Lower leg skin (tissue), 4 donors: Measurements from ENCODE around the gene PORCN. TPM values are rescaled to one million over a fixed set of nuclear protein-coding genes. Genes with fewer than 3 reads are reported as not detected.
"Not testable (repeated sequence)": the region's sequence is repeated elsewhere in the genome, so short reads cannot be mapped to it uniquely, and the experiment has no call there.

ENCODE experiments used
- DNase-seq, 2 donors: peaks; one replicate each; pipeline ENCODE4 v3.0.0-alpha.2; 2019; ENCODE audit warnings: low spot score in 2 of 2
- H3K4me3 ChIP-seq: fragments of 200-600 bp; sonication (generic); 2 replicates; pipeline ENCODE4 v1.5.1; 2017; ENCODE audit warnings: mild to moderate bottlenecking, low read depth; ENCODE audit not compliant: poor library complexity, severe bottlenecking
- CTCF ChIP-seq, 3 donors: fragments of 450-650 bp; IDR thresholded peaks; one replicate each; pipeline ENCODE4 v1.5.1; 2016; ENCODE audit warnings: antibody characterized with exemption in 3 of 3, mild to moderate bottlenecking in 3 of 3, moderate library complexity in 2 of 3
- POLR2A ChIP-seq, 2 donors: fragments of 450-650 bp; IDR thresholded peaks; one replicate each; pipeline ENCODE4 v1.6.1; 2016 to 2017; ENCODE audit warnings: antibody characterized with exemption in 2 of 2, mild to moderate bottlenecking in 1 of 2, moderate library complexity in 1 of 2
- WGBS, 2 donors: methylation state at CpG; one replicate each; pipeline ENCODE4 v1.1.5; 2018; 5-methylcytosine and 5-hydroxymethylcytosine counted together
- intact Hi-C: fragments of 100-400 bp; cut with DNase I; formaldehyde crosslinking; loops from one replicate; pipeline ENCODE4 v1.15.0; 2023; ENCODE audit warnings: low total_unique reads
- total RNA-seq, 4 donors: library from RNA; depleted of rRNA; stranded (reverse); fragments of >200 nt; gene quantifications; one replicate each; pipeline ENCODE4 v1.1.0, GENCODE V29; 2016

The PORCN gene
- total RNA-seq, 4 donors from 2014 or later = 18.6 to 32.0 (median 23.2) TPM

GRCh38 chrX:48520976-48521352, 12.2 kb downstream of the PORCN start:
- TF ChIP-seq CTCF (IDR thresholded peaks at IDR 0.05) (no peak), POLR2A (IDR thresholded peaks at IDR 0.05) (no peak)
- H3K4me3 ChIP-seq = no peak overlapping the region
- DNase-seq = no peak
- 36 to 46% methylated on average over 2 of the region's 2 CpGs for WGBS, 2 donors
- intact Hi-C loops = no loop called here

- peak; percentile 85 to 97 for DNase-seq
- H3K4me3 ChIP-seq = peak within 1 kb of the TSS; percentile 30
- 2 to 39% methylated on average over 21 to 66 of the region's 66 CpGs for WGBS, 2 donors
- intact Hi-C loops = no loop called here
- no peak for TF ChIP-seq POLR2A (IDR thresholded peaks at IDR 0.05)
- TF ChIP-seq CTCF (IDR thresholded peaks at IDR 0.05) = no peak
These were observed 12.8 kb downstream of the PORCN start, which contains the start of gene EBP for GRCh38 chrX:48521353-48522243. TSS of gene EBP (plus strand) at chrX:48521808. CDS start at chrX:48523772, 1,964 bp downstream.

- TF ChIP-seq POLR2A (IDR thresholded peaks at IDR 0.05) (no peak), CTCF (IDR thresholded peaks at IDR 0.05) (no peak)
- WGBS, 2 donors = 7 to 41% methylated on average over 5 to 10 of the region's 10 CpGs
- no peak for DNase-seq
- intact Hi-C loops = no loop called here
- H3K4me3 ChIP-seq = peak overlapping the region; percentile 30
These were observed 13.5 kb downstream of the PORCN start for GRCh38 chrX:48522291-48522690.

- intact Hi-C loops = no loop called here
- WGBS, 2 donors = 90 to 92% methylated on average over 11 to 12 of the region's 12 CpGs
- no peak for DNase-seq
- TF ChIP-seq CTCF (IDR thresholded peaks at IDR 0.05) (no peak), POLR2A (IDR thresholded peaks at IDR 0.05) (no peak)
- H3K4me3 ChIP-seq = no peak overlapping the region
These were observed 14.9 kb downstream of the PORCN start for GRCh38 chrX:48523682-48524081.

- DNase-seq, intact Hi-C loops, H3K4me3 ChIP-seq: not testable (repeated sequence)
- 91% methylated on average over 8 of the region's 8 CpGs for WGBS, 2 donors
These were observed 17.1 kb downstream of the PORCN start for GRCh38 chrX:48525853-48526252.

GRCh38 chrX:48530736-48531135, 21.9 kb downstream of the PORCN start:
- WGBS, 2 donors = 55 to 73% methylated on average over 3 of the region's 3 CpGs
- no peak overlapping the region for H3K4me3 ChIP-seq
- DNase-seq = no peak
- intact Hi-C loops = no loop called here
- TF ChIP-seq POLR2A (IDR thresholded peaks at IDR 0.05) (no peak), CTCF (IDR thresholded peaks at IDR 0.05) (no peak)
